Naive thymus-derived CD8-positive, alpha-beta T cell (primary cell): ENCODE measurements around the gene PEX12. TPM values are rescaled to one million over a fixed set of nuclear protein-coding genes. Genes with fewer than 3 reads are reported as not detected.

Experiments
- ATAC-seq, 2 donors: fragments of 150-1000 bp; cut with Tn5 transposase in 1 of 2; sonication (Bioruptor Pico), chemical (Tn5 transposase) in 1 of 2; 1 replicate in 1 of 2; 2 replicates in 1 of 2; pipeline ENCODE4 v1.10.0; 2021; ENCODE audit warnings: mild to moderate bottlenecking in 2 of 2, moderate library complexity in 2 of 2
- POLR2A ChIA-PET: fragments of 350-600 bp; sonication (Branson Sonifier 250); formaldehyde crosslinking; loops from one replicate; lab custom pipeline; 2021; ENCODE audit warnings: antibody characterized with exemption; lab: Charles Lee
- DNase-seq, 10 donors: peaks; one replicate each; pipeline versions ENCODE4 v3.0.0 to v3.0.0-alpha.2; 2020 to 2022
- H3K27ac Mint-ChIP-seq, 10 donors: one replicate each; pipeline ENCODE4 v1.8.0; 2020 to 2022; ENCODE audit warnings: mild to moderate bottlenecking in 10 of 10, mixed read lengths in 10 of 10, moderate library complexity in 4 of 10, inconsistent platforms in 1 of 10
- H3K27me3 Mint-ChIP-seq, 5 donors: one replicate each; pipeline ENCODE4 v1.8.0; 2021 to 2022; ENCODE audit warnings: mixed read lengths in 5 of 5
- H3K36me3 Mint-ChIP-seq, 3 donors: one replicate each; pipeline ENCODE4 v1.8.0; 2020 to 2022; ENCODE audit warnings: mixed read lengths in 3 of 3, mild to moderate bottlenecking in 2 of 3, inconsistent platforms in 1 of 3
- H3K4me1 Mint-ChIP-seq, 4 donors: one replicate each; pipeline ENCODE4 v1.8.0; 2021 to 2022; ENCODE audit warnings: mixed read lengths in 4 of 4
- H3K4me3 Mint-ChIP-seq, 10 donors: one replicate each; pipeline ENCODE4 v1.8.0; 2020 to 2022; ENCODE audit warnings: mild to moderate bottlenecking in 10 of 10, mixed read lengths in 10 of 10, moderate library complexity in 6 of 10, inconsistent platforms in 1 of 10
- H3K9me3 Mint-ChIP-seq, 9 donors: one replicate each; pipeline ENCODE4 v1.8.0; 2020 to 2022; ENCODE audit warnings: mixed read lengths in 9 of 9, mild to moderate bottlenecking in 3 of 9, inconsistent platforms in 1 of 9, moderate library complexity in 1 of 9
- polyA plus RNA-seq, 3 donors: library from polyadenylated mRNA; unstranded; fragments of 300-500 nt; fragmentation: Illumina TruSeq; gene quantifications; one replicate each; pipeline ENCODE4 v1.2.3, GENCODE V29; 2021
- total RNA-seq, 8 experiments: library from RNA in 2 of 8; stranded (reverse) in 2 of 8; gene quantifications; one replicate each; pipeline ENCODE4 v1.2.3 and lab custom pipeline; 2021 to 2026

The PEX12 gene
- total and polyA plus RNA-seq, 5 experiments from 2014 or later = 1.7 to 6.8 (median 2.5) TPM

- no peak for ATAC-seq
- peaks cover 0 to 2% (median 0%) of the 10 kb centered on the region in 4 donors for H3K4me1 Mint-ChIP-seq
- no peak for DNase-seq
- peak overlapping the region in 1 of 10 donors; percentile 60 for H3K27ac Mint-ChIP-seq
- POLR2A ChIA-PET = interaction anchor here (1.0 kb wide), 1 partner anchor 487 kb away, joined by 3 read pairs; no protein-coding TSS in a partner anchor
- no peak overlapping the region for H3K4me3 Mint-ChIP-seq
- no peaks in the 10 kb centered on the region for H3K27me3 Mint-ChIP-seq
- H3K36me3 Mint-ChIP-seq = peaks cover 0 to 87% (median 8%) of the 10 kb centered on the region in 3 donors
- H3K9me3 Mint-ChIP-seq = no peaks in the 10 kb centered on the region
Observed at GRCh38 chr17:35603674-35604073, 25.3 kb upstream of the PEX12 start.

GRCh38 chr17:35597604-35598003 is 19.2 kb upstream of the PEX12 start:
- ATAC-seq = no peak
- Mint-ChIP-seq H3K36me3 (peaks cover 0 to 86% (median 32%) of the 10 kb centered on the region in 3 donors), H3K4me3 (no peak overlapping the region), H3K4me1 (peaks cover 6 to 15% (median 8%) of the 10 kb centered on the region in 4 donors), H3K9me3 (no peaks in the 10 kb centered on the region), H3K27me3 (no peaks in the 10 kb centered on the region), H3K27ac (no peak overlapping the region)
- no peak for DNase-seq
- POLR2A ChIA-PET = interaction anchor here (0.9 kb wide), 1 partner anchor 15 kb away, joined by 3 read pairs; no protein-coding TSS in a partner anchor

GRCh38 chr17:35596530-35597233 is 18.3 kb upstream of the PEX12 start:
- H3K9me3 Mint-ChIP-seq = no peaks in the 10 kb centered on the region
- H3K36me3 Mint-ChIP-seq = peaks cover 0 to 79% (median 32%) of the 10 kb centered on the region in 3 donors
- POLR2A ChIA-PET = interaction anchor here (0.5 to 0.9 kb wide), 2 partner anchors 14 to 15 kb away, joined by 3 to 4 read pairs; no protein-coding TSS in a partner anchor
- ATAC-seq (no peak), DNase-seq (no peak)
- H3K4me1 Mint-ChIP-seq = peaks cover 6 to 17% (median 9%) of the 10 kb centered on the region in 4 donors
- no peaks in the 10 kb centered on the region for H3K27me3 Mint-ChIP-seq
- peak overlapping the region in 3 of 10 donors; percentile 10 to 49 (median 18) for H3K27ac Mint-ChIP-seq
- H3K4me3 Mint-ChIP-seq = no peak overlapping the region

GRCh38 chr17:35596072-35596471 is 17.7 kb upstream of the PEX12 start:
- ATAC-seq (no peak), DNase-seq (no peak)
- Mint-ChIP-seq H3K4me3 (no peak overlapping the region), H3K27me3 (no peaks in the 10 kb centered on the region), H3K27ac (peak overlapping the region in 2 of 10 donors; percentile 7 to 11), H3K4me1 (peaks cover 6 to 19% (median 11%) of the 10 kb centered on the region in 4 donors), H3K36me3 (peaks cover 0 to 74% (median 32%) of the 10 kb centered on the region in 3 donors), H3K9me3 (no peaks in the 10 kb centered on the region)
- POLR2A ChIA-PET = no interaction called here

- H3K4me3 Mint-ChIP-seq = peak overlapping the region; percentile 96 to 100 (median 98)
- H3K4me1 Mint-ChIP-seq = peaks cover 18 to 55% (median 39%) of the 10 kb centered on the region in 4 donors
- H3K36me3 Mint-ChIP-seq = peaks cover 0 to 5% (median 0%) of the 10 kb centered on the region in 3 donors
- ATAC-seq = no peak
- no peak for DNase-seq
- H3K27ac Mint-ChIP-seq = peak overlapping the region; percentile 0 to 100 (median 99)
- POLR2A ChIA-PET = interaction anchor here (0.7 to 4.7 kb wide), 7 partner anchors 11 to 447 kb away, joined by 3 to 84 read pairs (median 4); partner anchors contain the start of genes PEX12 and SLFN5
- peaks cover 0 to 2% (median 0%) of the 10 kb centered on the region in 5 donors for H3K27me3 Mint-ChIP-seq
- no peaks in the 10 kb centered on the region for H3K9me3 Mint-ChIP-seq
Observed at GRCh38 chr17:35588196-35588920, 10.0 kb upstream of the PEX12 start.

- H3K4me3 Mint-ChIP-seq = peak within 1 kb of the TSS; percentile 96 to 100 (median 98)
- peaks cover 18 to 51% (median 37%) of the 10 kb centered on the region in 4 donors for H3K4me1 Mint-ChIP-seq
- H3K27ac Mint-ChIP-seq = peak within 1 kb of the TSS; percentile 97 to 100 (median 99)
- ATAC-seq (peak; percentile 99), DNase-seq (peak; percentile 87 to 100 (median 97))
- H3K36me3 Mint-ChIP-seq = no peaks in the 10 kb centered on the region
- H3K27me3 Mint-ChIP-seq = peaks cover 0 to 2% (median 0%) of the 10 kb centered on the region in 5 donors
- H3K9me3 Mint-ChIP-seq = no peaks in the 10 kb centered on the region
- POLR2A ChIA-PET = interaction anchor here (0.7 to 4.7 kb wide), 12 partner anchors 10 to 374 kb away, joined by 3 to 84 read pairs (median 3); partner anchors contain the start of genes PEX12, SLFN14 and SLFN5
Observed at GRCh38 chr17:35587074-35587961, 8.9 kb upstream of the PEX12 start, which contains the start of gene AP2B1. TSS of gene AP2B1 (plus strand) at chr17:35587322. CDS start at chr17:35594031, 6,709 bp downstream.

GRCh38 chr17:35586569-35587073 is 8.2 kb upstream of the PEX12 start:
- POLR2A ChIA-PET = interaction anchor here (0.8 to 4.7 kb wide), 8 partner anchors 9 to 373 kb away, joined by 3 to 84 read pairs (median 3); partner anchors contain the start of genes PEX12, SLFN14 and SLFN5
- Mint-ChIP-seq H3K27ac (peak overlapping the region; percentile 97 to 100 (median 99)), H3K4me1 (peaks cover 18 to 49% (median 36%) of the 10 kb centered on the region in 4 donors), H3K4me3 (peak overlapping the region; percentile 96 to 100 (median 98)), H3K36me3 (no peaks in the 10 kb centered on the region), H3K9me3 (no peaks in the 10 kb centered on the region), H3K27me3 (peaks cover 0 to 2% (median 0%) of the 10 kb centered on the region in 5 donors)
- DNase-seq (no peak), ATAC-seq (peak in 1 of 2 donors; percentile 9)

- Mint-ChIP-seq H3K27me3 (peaks cover 0 to 2% (median 0%) of the 10 kb centered on the region in 5 donors), H3K36me3 (no peaks in the 10 kb centered on the region), H3K4me3 (no peak overlapping the region), H3K9me3 (no peaks in the 10 kb centered on the region), H3K4me1 (peaks cover 16 to 33% (median 28%) of the 10 kb centered on the region in 4 donors), H3K27ac (no peak overlapping the region)
- ATAC-seq (no peak), DNase-seq (no peak)
- POLR2A ChIA-PET = no interaction called here
Observed at GRCh38 chr17:35584061-35584460, 5.7 kb upstream of the PEX12 start.

- Mint-ChIP-seq H3K27me3 (peaks cover 0 to 1% (median 0%) of the 10 kb centered on the region in 5 donors), H3K4me1 (peaks cover 10 to 30% (median 26%) of the 10 kb centered on the region in 4 donors), H3K36me3 (peaks cover 0 to 14% (median 0%) of the 10 kb centered on the region in 3 donors), H3K9me3 (no peaks in the 10 kb centered on the region), H3K4me3 (peak overlapping the region; percentile 93 to 100 (median 98)), H3K27ac (peak overlapping the region; percentile 98 to 100 (median 99))
- DNase-seq (peak in 1 of 10 donors; percentile 16), ATAC-seq (peak in 1 of 2 donors; percentile 24)
- POLR2A ChIA-PET = interaction anchor here (0.8 to 5.5 kb wide), 25 partner anchors 9 to 490 kb away, joined by 3 to 84 read pairs (median 5); partner anchors contain the start of genes AP2B1, NLE1, SLFN11 and SLFN12L
Observed at GRCh38 chr17:35578929-35579432, 610 bp upstream of the PEX12 start.

- peak overlapping the region; percentile 98 to 100 (median 99) for H3K27ac Mint-ChIP-seq
- peaks cover 0 to 17% (median 0%) of the 10 kb centered on the region in 3 donors for H3K36me3 Mint-ChIP-seq
- peak overlapping the region; percentile 93 to 100 (median 98) for H3K4me3 Mint-ChIP-seq
- no peaks in the 10 kb centered on the region for H3K9me3 Mint-ChIP-seq
- H3K27me3 Mint-ChIP-seq = no peaks in the 10 kb centered on the region
- H3K4me1 Mint-ChIP-seq = peaks cover 10 to 30% (median 27%) of the 10 kb centered on the region in 4 donors
- DNase-seq (peak in 1 of 10 donors; percentile 10), ATAC-seq (no peak)
- POLR2A ChIA-PET = interaction anchor here (0.8 to 5.5 kb wide), 21 partner anchors 10 to 489 kb away, joined by 3 to 84 read pairs (median 6); partner anchors contain the start of genes AP2B1, NLE1, SLFN12L and SLFN14
Observed at GRCh38 chr17:35577830-35578196, 558 bp downstream of the PEX12 start.

GRCh38 chr17:35575759-35576158 is 2.6 kb downstream of the PEX12 start:
- DNase-seq = no peak
- peak overlapping the region in 8 of 10 donors; percentile 11 to 100 (median 55) for H3K27ac Mint-ChIP-seq
- no peaks in the 10 kb centered on the region for H3K9me3 Mint-ChIP-seq
- ATAC-seq = no peak
- peak overlapping the region in 4 of 10 donors; percentile 15 to 52 (median 28) for H3K4me3 Mint-ChIP-seq
- POLR2A ChIA-PET = interaction anchor here (1.7 to 5.5 kb wide), 3 partner anchors 8 to 34 kb away, joined by 5 to 84 read pairs (median 68); partner anchors contain the start of gene AP2B1
- H3K36me3 Mint-ChIP-seq = peaks cover 0 to 23% (median 0%) of the 10 kb centered on the region in 3 donors
- H3K27me3 Mint-ChIP-seq = no peaks in the 10 kb centered on the region
- H3K4me1 Mint-ChIP-seq = peaks cover 10 to 34% (median 31%) of the 10 kb centered on the region in 4 donors
